ENCODE measurements around the gene OR2H2. TPM values are rescaled to one million over a fixed set of nuclear protein-coding genes. Genes with fewer than 3 reads are reported as not detected.

The OR2H2 gene
- polyA plus RNA-seq, 1 experiment, result not detected

DNA sequence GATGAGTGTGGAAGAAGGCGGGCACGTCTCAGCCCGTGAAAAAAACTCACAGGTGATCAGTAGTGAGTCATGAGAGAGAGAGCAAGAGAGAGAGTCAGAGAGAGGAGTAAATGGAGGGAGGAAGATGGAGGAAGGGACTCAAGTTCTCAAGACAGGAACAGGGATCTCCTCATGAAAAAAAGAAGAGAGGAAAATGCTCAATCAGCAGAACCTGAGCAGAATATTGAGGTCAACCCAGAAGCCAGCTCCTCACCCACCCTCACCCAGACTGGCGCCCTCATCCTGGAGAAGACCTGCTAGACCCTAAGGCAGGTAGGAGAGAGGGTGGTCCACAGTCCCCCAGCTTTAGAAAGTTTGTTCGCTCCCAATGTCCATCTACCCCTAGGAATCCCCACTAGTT is 30.2 kb upstream of the OR2H2 start:
- Histone ChIP-seq H3K27me3 (ENCODE audit: control insufficient read depth, insufficient read depth, low read length) (peaks cover 9% of the 10 kb centered on the region), H3K36me3 (ENCODE audit: control insufficient read depth, insufficient read depth, low read length) (no peaks in the 10 kb centered on the region), H3K4me3 (ENCODE audit: low read depth, low read length) (no peak overlapping the region)
- TF ChIP-seq, protein P1, sequence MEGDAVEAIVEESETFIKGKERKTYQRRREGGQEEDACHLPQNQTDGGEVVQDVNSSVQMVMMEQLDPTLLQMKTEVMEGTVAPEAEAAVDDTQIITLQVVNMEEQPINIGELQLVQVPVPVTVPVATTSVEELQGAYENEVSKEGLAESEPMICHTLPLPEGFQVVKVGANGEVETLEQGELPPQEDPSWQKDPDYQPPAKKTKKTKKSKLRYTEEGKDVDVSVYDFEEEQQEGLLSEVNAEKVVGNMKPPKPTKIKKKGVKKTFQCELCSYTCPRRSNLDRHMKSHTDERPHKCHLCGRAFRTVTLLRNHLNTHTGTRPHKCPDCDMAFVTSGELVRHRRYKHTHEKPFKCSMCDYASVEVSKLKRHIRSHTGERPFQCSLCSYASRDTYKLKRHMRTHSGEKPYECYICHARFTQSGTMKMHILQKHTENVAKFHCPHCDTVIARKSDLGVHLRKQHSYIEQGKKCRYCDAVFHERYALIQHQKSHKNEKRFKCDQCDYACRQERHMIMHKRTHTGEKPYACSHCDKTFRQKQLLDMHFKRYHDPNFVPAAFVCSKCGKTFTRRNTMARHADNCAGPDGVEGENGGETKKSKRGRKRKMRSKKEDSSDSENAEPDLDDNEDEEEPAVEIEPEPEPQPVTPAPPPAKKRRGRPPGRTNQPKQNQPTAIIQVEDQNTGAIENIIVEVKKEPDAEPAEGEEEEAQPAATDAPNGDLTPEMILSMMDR (IDR thresholded peaks at IDR 0.05; ENCODE audit: insufficient read depth, low read depth, low read length), result no peak
- POLR2A ChIA-PET, result no interaction called here
- CTCF ChIA-PET, result interaction anchor here (0.6 kb wide), 1 partner anchor 10 kb away, joined by 3 read pairs; no protein-coding TSS in a partner anchor
- no peak for DNase-seq (ENCODE audit: low read depth)

DNA sequence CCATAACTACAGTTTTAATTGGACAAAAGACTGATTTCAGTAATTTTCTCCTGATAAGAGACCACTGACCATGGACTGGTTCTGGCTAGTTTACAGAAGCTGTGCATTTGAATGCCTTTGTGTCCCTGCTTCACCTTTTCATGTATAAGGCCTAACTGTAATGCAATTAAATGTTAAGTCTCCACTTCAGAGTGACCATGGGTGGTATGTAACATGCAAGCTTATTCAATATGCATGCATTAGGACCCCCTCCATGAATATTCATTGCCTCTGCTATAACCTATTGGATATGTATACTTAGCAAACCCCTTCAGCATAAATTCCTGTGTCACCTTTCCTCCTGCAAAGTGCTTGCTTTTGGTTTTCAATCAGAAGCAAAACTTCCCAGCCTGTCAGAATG is 27.6 kb upstream of the OR2H2 start:
- no peak for DNase-seq (ENCODE audit: low read depth)
- ChIA-PET POLR2A (no interaction called here), CTCF (no interaction called here)
- TF ChIP-seq, protein P1 (IDR thresholded peaks at IDR 0.05; ENCODE audit: insufficient read depth, low read depth, low read length), result no peak
- Histone ChIP-seq H3K4me3 (ENCODE audit: low read depth, low read length) (no peak overlapping the region), H3K27me3 (ENCODE audit: control insufficient read depth, insufficient read depth, low read length) (peaks cover 9% of the 10 kb centered on the region), H3K36me3 (ENCODE audit: control insufficient read depth, insufficient read depth, low read length) (no peaks in the 10 kb centered on the region)

DNA sequence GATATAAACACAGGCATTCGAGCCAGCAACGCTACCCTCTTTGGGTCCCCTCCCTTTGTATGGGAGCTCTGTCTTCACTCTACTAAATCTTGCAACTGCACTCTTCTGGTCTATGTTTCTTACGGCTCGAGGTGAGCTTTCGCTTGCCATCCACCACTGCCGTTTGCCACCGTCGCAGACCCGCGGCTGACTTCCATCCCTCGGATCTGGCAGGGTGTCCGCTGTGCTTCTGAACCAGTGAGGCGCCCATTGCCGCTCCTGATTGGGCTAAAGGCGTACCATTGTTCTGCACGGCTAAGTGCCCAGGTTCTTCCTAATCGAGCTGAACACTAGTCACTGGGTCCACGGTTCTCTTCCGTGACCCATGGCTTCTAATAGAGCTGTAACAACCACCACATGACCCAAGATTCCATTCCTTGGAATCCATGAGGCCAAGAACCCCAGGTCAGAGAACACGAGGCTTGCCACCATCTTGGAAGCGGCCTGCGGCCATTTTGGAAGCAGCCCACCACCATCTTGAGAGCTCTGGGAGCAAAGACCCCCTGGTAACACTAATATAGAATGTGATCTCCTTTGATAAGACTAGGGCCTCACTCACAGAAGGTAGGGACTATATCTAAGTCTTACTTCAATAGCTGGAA is 26.4 kb upstream of the OR2H2 start:
- Histone ChIP-seq H3K36me3 (ENCODE audit: control insufficient read depth, insufficient read depth, low read length) (no peaks in the 10 kb centered on the region), H3K4me3 (ENCODE audit: low read depth, low read length) (no peak overlapping the region), H3K27me3 (ENCODE audit: control insufficient read depth, insufficient read depth, low read length) (peaks cover 7% of the 10 kb centered on the region)
- ChIA-PET POLR2A (no interaction called here), CTCF (no interaction called here)
- no peak for DNase-seq (ENCODE audit: low read depth)
- TF ChIP-seq, protein P1 (IDR thresholded peaks at IDR 0.05; ENCODE audit: insufficient read depth, low read depth, low read length), result no peak

DNA sequence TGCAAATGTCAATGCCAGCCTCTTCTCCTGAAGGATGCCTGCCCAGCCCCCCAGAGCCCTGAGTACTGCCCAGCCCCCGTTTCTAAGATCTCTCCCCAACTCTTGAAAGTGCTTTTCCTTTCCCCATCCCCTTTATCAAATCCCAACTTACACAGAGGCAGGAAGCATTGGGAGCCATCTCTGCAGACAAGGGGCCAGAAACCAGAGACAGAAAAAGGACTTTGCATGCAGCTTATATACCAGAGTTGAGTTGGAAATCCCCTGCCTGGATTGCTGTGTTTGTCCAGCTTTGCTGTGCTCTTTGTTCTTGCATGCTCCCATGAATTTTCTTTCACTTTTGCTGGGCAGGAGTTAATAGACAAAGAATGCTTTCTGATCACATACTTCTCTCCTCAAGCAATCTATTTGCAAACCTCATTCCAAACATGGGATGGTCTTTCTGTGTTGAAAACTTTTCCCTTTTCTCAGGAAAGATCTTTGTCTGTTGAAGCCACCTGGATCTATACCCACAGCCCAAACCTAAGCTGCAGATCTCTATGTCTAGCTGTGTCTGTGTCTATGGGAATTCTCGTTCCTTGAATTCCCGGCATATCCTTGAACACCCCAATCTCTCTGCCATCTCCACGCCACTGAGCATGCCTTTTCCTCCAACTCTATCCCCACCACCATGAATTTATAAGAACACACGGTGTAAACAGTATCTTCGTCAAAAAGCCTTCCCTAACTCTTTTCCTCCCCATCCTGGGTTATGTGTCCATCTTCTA is 25.2 kb upstream of the OR2H2 start, which contains the start of gene UBD:
Gene UBD, minus strand, starts transcription at position 209 of the 764 bp plus-strand sequence. Its CDS starts 31 bp downstream, at position 178.
- peaks cover 3% of the 10 kb centered on the region for H3K27me3 ChIP-seq (ENCODE audit: control insufficient read depth, insufficient read depth, low read length)
- DNase-seq (ENCODE audit: low read depth), result no peak
- no peak within 1 kb of the TSS for H3K4me3 ChIP-seq (ENCODE audit: low read depth, low read length)
- no peaks in the 10 kb centered on the region for H3K36me3 ChIP-seq (ENCODE audit: control insufficient read depth, insufficient read depth, low read length)
- TF ChIP-seq, protein P1 (IDR thresholded peaks at IDR 0.05; ENCODE audit: insufficient read depth, low read depth, low read length), result no peak
- CTCF ChIA-PET, result no interaction called here
- POLR2A ChIA-PET, result no interaction called here

DNA sequence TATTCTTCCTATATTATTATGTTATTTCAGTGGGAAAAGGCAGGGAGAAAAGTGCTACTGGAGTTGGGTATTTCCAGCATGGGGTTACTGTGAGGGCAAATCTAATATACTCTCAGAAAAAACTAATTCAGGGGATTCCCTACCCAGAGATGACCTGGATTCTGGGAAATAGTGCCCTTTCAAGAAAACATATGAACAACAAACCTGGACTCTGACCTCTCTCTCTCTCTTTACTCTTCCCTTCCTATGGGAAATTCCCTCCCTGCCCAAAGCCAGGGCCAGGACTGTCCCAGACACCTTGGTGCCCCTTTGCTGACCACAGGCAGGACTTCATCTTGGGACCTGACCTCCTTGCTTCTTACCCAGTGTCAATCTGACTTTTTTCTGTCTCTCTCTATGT is 23.8 kb upstream of the OR2H2 start:
- H3K27me3 ChIP-seq (ENCODE audit: control insufficient read depth, insufficient read depth, low read length), result no peaks in the 10 kb centered on the region
- no peak for DNase-seq (ENCODE audit: low read depth)
- no peaks in the 10 kb centered on the region for H3K36me3 ChIP-seq (ENCODE audit: control insufficient read depth, insufficient read depth, low read length)
- ChIA-PET CTCF (no interaction called here), POLR2A (no interaction called here)
- TF ChIP-seq, protein P1 (IDR thresholded peaks at IDR 0.05; ENCODE audit: insufficient read depth, low read depth, low read length), result no peak
- no peak overlapping the region for H3K4me3 ChIP-seq (ENCODE audit: low read depth, low read length)

Measured in BJ (cell line).